GM12878 (cell line): Measurements from ENCODE around the gene MYO3B. TPM values are rescaled to one million over a fixed set of nuclear protein-coding genes. Genes with fewer than 3 reads are reported as not detected.

Source experiments
- ATAC-seq: fragments of 200-7000 bp; cut with Tn5 transposase; 3 replicates; pipeline ENCODE4 v1.9.1; 2020; ENCODE audit warnings: mild to moderate bottlenecking, moderate library complexity
- BruUV-seq: library from RNA; stranded (reverse); fragments of 400-500 nt; replicated peaks from 2 replicates; lab custom pipeline; 2021; lab: Mats Ljungman, UMichigan
- CTCF ChIA-PET: fragments of 300-600 bp; sonication (Branson Sonifier 250); formaldehyde crosslinking; extraction: SDS; loops from one replicate; lab custom pipeline; 2021; ENCODE audit warnings: inconsistent platforms; lab: Yijun Ruan, JAX
- POLR2A ChIA-PET: fragments of 350-600 bp; formaldehyde crosslinking; extraction: SDS; loops from one replicate; lab custom pipeline; 2021; ENCODE audit warnings: inconsistent platforms; lab: Charles Lee
- RAD21 ChIA-PET: fragments of 300-600 bp; sonication (Branson Sonifier 250); formaldehyde crosslinking; loops from one replicate; lab custom pipeline; 2023; ENCODE audit warnings: antibody characterized with exemption; ENCODE audit not compliant: unreplicated experiment; lab: Charles Lee
- SMC1A ChIA-PET: fragments of 300-600 bp; sonication (Branson Sonifier 250); formaldehyde crosslinking; loops from one replicate; lab custom pipeline; 2023; ENCODE audit not compliant: unreplicated experiment, uncharacterized antibody; lab: Charles Lee
- DNase-seq: peaks from one replicate; pipeline ENCODE4 v3.0.0-alpha.2; 2011; ENCODE audit warnings: low read depth, low spot score
- FAIRE-seq: peaks from 3 replicates; lab custom pipeline; 2011; peaks lifted over from hg19 to GRCh38; lab: Jason Lieb, UNC
- H2AFZ ChIP-seq: 2 replicates; pipeline ENCODE4 v1.6.0; 2011; ENCODE audit warnings: low read depth, low read length, control low read depth; ENCODE audit not compliant: control insufficient read depth
- H3K27ac ChIP-seq: 2 replicates; pipeline ENCODE4 v1.5.1; 2011; ENCODE audit warnings: control low read depth; ENCODE audit not compliant: control insufficient read depth, insufficient read depth
- H3K27me3 ChIP-seq, 2 experiments: replicated peaks in 1 of 2; 2 replicates each; pipeline versions ENCODE4 v1.6.0 to v1.6.1; 2011; ENCODE audit warnings: low read length in 1 of 2; ENCODE audit not compliant: control insufficient read depth in 2 of 2, insufficient read depth in 2 of 2
- H3K36me3 ChIP-seq, 2 experiments: 2 replicates each; pipeline ENCODE4 v1.5.1; 2011; ENCODE audit warnings: low read length in 1 of 2; ENCODE audit not compliant: control insufficient read depth in 2 of 2, insufficient read depth in 2 of 2
- H3K4me1 ChIP-seq: 2 replicates; pipeline ENCODE4 v1.6.1; 2011; ENCODE audit warnings: mild to moderate bottlenecking, low read length, moderate library complexity, mixed read lengths; ENCODE audit not compliant: control insufficient read depth, insufficient read depth
- H3K4me2 ChIP-seq: 2 replicates; pipeline ENCODE4 v1.6.0; 2011; ENCODE audit warnings: control low read depth; ENCODE audit not compliant: control insufficient read depth, insufficient read depth
- H3K4me3 ChIP-seq: fragments of 200-600 bp; sonication (generic); 2 replicates; pipeline ENCODE4 v1.5.1; 2016
- H3K79me2 ChIP-seq: 2 replicates; pipeline ENCODE4 v1.6.0; 2011; ENCODE audit warnings: low read length; ENCODE audit not compliant: control insufficient read depth, insufficient read depth
- H3K9ac ChIP-seq: 2 replicates; pipeline ENCODE4 v1.8.0; 2011; ENCODE audit warnings: low read length, control low read depth, mixed read lengths; ENCODE audit not compliant: control insufficient read depth, insufficient read depth
- H3K9me3 ChIP-seq: replicated peaks from 3 replicates; pipeline ENCODE4 v1.5.1; 2011; ENCODE audit warnings: mild to moderate bottlenecking, low read length; ENCODE audit not compliant: control insufficient read depth, insufficient read depth
- H4K20me1 ChIP-seq: 2 replicates; pipeline ENCODE4 v1.6.0; 2011; ENCODE audit not compliant: control insufficient read depth, insufficient read depth
- MEF2A ChIP-seq: IDR thresholded peaks from 2 replicates; pipeline ENCODE4 v1.6.1; 2011; ENCODE audit warnings: low read depth, mild to moderate bottlenecking, low read length, moderate library complexity; ENCODE audit not compliant: insufficient read depth
- NR2C1 ChIP-seq: fragments of 450-650 bp; IDR thresholded peaks from 2 replicates; pipeline ENCODE4 v1.6.1; 2017; ENCODE audit warnings: antibody characterized with exemption, mild to moderate bottlenecking, moderate library complexity
- NRF1 ChIP-seq: conservative IDR thresholded peaks from 2 replicates; pipeline ENCODE4 v1.6.1; 2011; ENCODE audit warnings: mild to moderate bottlenecking, low read depth, low read length, improper control_type of control experiment
- POLR2AphosphoS2 ChIP-seq: IDR thresholded peaks from 2 replicates; pipeline ENCODE4 v1.6.1; 2011; ENCODE audit warnings: low read depth, mild to moderate bottlenecking, low read length, improper control_type of control experiment, moderate library complexity
- PRDM15 ChIP-seq: fragments of 450-650 bp; formaldehyde crosslinking; IDR thresholded peaks from 2 replicates; pipeline ENCODE4 v1.4.0; 2020; ENCODE audit warnings: mild to moderate bottlenecking, moderate library complexity
- SMARCA5 ChIP-seq: fragments of 450-650 bp; IDR thresholded peaks from 2 replicates; pipeline ENCODE4 v1.6.1; 2017; ENCODE audit warnings: mild to moderate bottlenecking
- SUPT20H ChIP-seq: IDR thresholded peaks from 2 replicates; pipeline ENCODE4 v1.6.1; 2011; ENCODE audit warnings: low read depth, mild to moderate bottlenecking, low read length, moderate library complexity, borderline replicate concordance; ENCODE audit not compliant: control insufficient read depth
- WGBS: methylation state at CpG from one replicate; pipeline ENCODE4 v1.1.6; 2016; ENCODE audit warnings: low lambda C conversion rate; ENCODE audit not compliant: insufficient replicate concordance, insufficient coverage; ENCODE audit errors: missing lambda C conversion rate; 5-methylcytosine and 5-hydroxymethylcytosine counted together
- in situ Hi-C: fragments of 300-500 bp; cut with MboI; formaldehyde crosslinking; loops from 9 replicates; pipeline ENCODE4 v1.14.3; 2018; ENCODE audit warnings: mixed read lengths
- intact Hi-C: fragments of 100-400 bp; cut with micrococcal nuclease; formaldehyde crosslinking; loops from one replicate; pipeline ENCODE4 v1.14.2; 2022; ENCODE audit not compliant: unreplicated experiment
- polyA plus RNA-seq, 11 experiments: library from polyadenylated mRNA; depleted of rRNA in 4 of 11; unstranded in 6 of 11; stranded (reverse) in 5 of 11; fragments of >200 nt; fragmentation: Nextera tagmentation in 4 of 11; fragmentation: Illumina TruSeq in 1 of 11; extraction: Ambion mirVana in 4 of 11; extraction: Trizol in 1 of 11; gene quantifications; 1 replicate in 1 of 11; 2 replicates in 10 of 11; pipeline versions ENCODE4 v1.2.1 to v1.2.3, GENCODE V29; 2011 to 2016; ENCODE audit warnings: inconsistent platforms in 2 of 11, missing spikeins in 2 of 11, low read depth in 1 of 11
- total RNA-seq, 4 experiments: library from RNA; depleted of rRNA in 3 of 4; stranded (reverse); fragments of >200 nt in 3 of 4; fragmentation: Illumina TruSeq in 1 of 4; extraction: Trizol in 1 of 4; gene quantifications; 2 replicates each; pipeline versions ENCODE4 v1.2.1 to v1.2.3, GENCODE V29; 2013 to 2021
- TF ChIP-seq, protein P1 (sequence below): fragments of 450-650 bp; IDR thresholded peaks from 2 replicates; pipeline ENCODE4 v1.6.1; 2014; ENCODE audit warnings: mild to moderate bottlenecking
- TF ChIP-seq, protein P2 (sequence below), 3 experiments: IDR thresholded peaks in 2 of 3; conservative IDR thresholded peaks in 1 of 3; 2 replicates each; pipeline ENCODE4 v1.5.1; 2011; ENCODE audit warnings: low read depth in 3 of 3, low read length in 3 of 3, mild to moderate bottlenecking in 3 of 3, control low read depth in 2 of 3, moderate library complexity in 2 of 3, inconsistent platforms in 1 of 3, mixed read lengths in 1 of 3; ENCODE audit not compliant: control insufficient read depth in 2 of 3, insufficient read depth in 1 of 3; ENCODE audit errors: extremely low read depth in 1 of 3
- TF ChIP-seq, protein P3 (sequence below): fragments of 450-650 bp; IDR thresholded peaks from 2 replicates; pipeline ENCODE4 v1.6.1; 2018; ENCODE audit warnings: borderline replicate concordance, mild to moderate bottlenecking; ENCODE audit not compliant: partially characterized antibody

The MYO3B gene
- total and polyA plus RNA-seq, 10 of the 15 experiments (the other 5 are each of a cell fraction or from before 2014, with no cell fraction given) = 1.1 to 7.1 (median 2.1) TPM

- no peak for TF ChIP-seq SUPT20H
- TF ChIP-seq, protein P1, sequence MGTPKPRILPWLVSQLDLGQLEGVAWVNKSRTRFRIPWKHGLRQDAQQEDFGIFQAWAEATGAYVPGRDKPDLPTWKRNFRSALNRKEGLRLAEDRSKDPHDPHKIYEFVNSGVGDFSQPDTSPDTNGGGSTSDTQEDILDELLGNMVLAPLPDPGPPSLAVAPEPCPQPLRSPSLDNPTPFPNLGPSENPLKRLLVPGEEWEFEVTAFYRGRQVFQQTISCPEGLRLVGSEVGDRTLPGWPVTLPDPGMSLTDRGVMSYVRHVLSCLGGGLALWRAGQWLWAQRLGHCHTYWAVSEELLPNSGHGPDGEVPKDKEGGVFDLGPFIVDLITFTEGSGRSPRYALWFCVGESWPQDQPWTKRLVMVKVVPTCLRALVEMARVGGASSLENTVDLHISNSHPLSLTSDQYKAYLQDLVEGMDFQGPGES = no peak
Measured at GRCh38 chr2:170145675-170146432, 32.1 kb upstream of the MYO3B start (continued).

GRCh38 chr2:170146784-170147183 lies 31.2 kb upstream of the MYO3B start:
- ChIA-PET POLR2A (interaction anchor here (1.4 kb wide), 1 partner anchor 9 kb away, joined by 5 read pairs; no protein-coding TSS in a partner anchor), CTCF (interaction anchor here (1.3 to 4.0 kb wide), 4 partner anchors 10 to 89 kb away, joined by 4 to 36 read pairs (median 14); no protein-coding TSS in a partner anchor), SMC1A (interaction anchor here (0.6 to 8.1 kb wide), 8 partner anchors 9 to 144 kb away, joined by 3 to 162 read pairs (median 4); no protein-coding TSS in a partner anchor), RAD21 (interaction anchor here (0.9 to 4.8 kb wide), 7 partner anchors 10 to 214 kb away, joined by 3 to 36 read pairs (median 5); partner anchors contain the start of gene MYO3B)
- in situ Hi-C loops = no loop called here
- H3K9ac ChIP-seq = no peak overlapping the region
- ATAC-seq (peak; percentile 19; the same call in 2 of the 3 replicates), FAIRE-seq (no peak), DNase-seq (no peak)
- H2AFZ ChIP-seq = no peak overlapping the region; the same call in 1 of the 2 replicates
- H3K79me2 ChIP-seq = no peaks in the 10 kb centered on the region
- H3K4me3 ChIP-seq = no peak overlapping the region
- no peaks in the 10 kb centered on the region for H3K27me3 ChIP-seq
- H3K4me1 ChIP-seq = peaks cover 24% of the 10 kb centered on the region
- H3K9me3 ChIP-seq = no peaks in the 10 kb centered on the region
- WGBS = 49% methylated on average over 4 of the region's 4 CpGs
- H4K20me1 ChIP-seq = no peaks in the 10 kb centered on the region
- BruUV-seq = no TSS peak
- no peak overlapping the region for H3K27ac ChIP-seq
- no peak overlapping the region for H3K4me2 ChIP-seq
- H3K36me3 ChIP-seq = no peaks in the 10 kb centered on the region
- intact Hi-C loops = no loop called here
- no peak for TF ChIP-seq PRDM15 (CRISPR knock-in tag)
- no peak for TF ChIP-seq NR2C1
- TF ChIP-seq, protein P2, sequence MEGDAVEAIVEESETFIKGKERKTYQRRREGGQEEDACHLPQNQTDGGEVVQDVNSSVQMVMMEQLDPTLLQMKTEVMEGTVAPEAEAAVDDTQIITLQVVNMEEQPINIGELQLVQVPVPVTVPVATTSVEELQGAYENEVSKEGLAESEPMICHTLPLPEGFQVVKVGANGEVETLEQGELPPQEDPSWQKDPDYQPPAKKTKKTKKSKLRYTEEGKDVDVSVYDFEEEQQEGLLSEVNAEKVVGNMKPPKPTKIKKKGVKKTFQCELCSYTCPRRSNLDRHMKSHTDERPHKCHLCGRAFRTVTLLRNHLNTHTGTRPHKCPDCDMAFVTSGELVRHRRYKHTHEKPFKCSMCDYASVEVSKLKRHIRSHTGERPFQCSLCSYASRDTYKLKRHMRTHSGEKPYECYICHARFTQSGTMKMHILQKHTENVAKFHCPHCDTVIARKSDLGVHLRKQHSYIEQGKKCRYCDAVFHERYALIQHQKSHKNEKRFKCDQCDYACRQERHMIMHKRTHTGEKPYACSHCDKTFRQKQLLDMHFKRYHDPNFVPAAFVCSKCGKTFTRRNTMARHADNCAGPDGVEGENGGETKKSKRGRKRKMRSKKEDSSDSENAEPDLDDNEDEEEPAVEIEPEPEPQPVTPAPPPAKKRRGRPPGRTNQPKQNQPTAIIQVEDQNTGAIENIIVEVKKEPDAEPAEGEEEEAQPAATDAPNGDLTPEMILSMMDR (IDR thresholded peaks at IDR 0.05 in 2 of 3, conservative IDR thresholded peaks at IDR 0.05 in 1 of 3; ENCODE audit: control insufficient read depth in 2 of 3, extremely low read depth in 1 of 3, insufficient read depth in 1 of 3, low read depth in 3 of 3, low read length in 3 of 3) = peak; percentile 13 to 29 (median 19); a peak in 1 of 6 replicates
- no peak for TF ChIP-seq NRF1
- TF ChIP-seq POLR2AphosphoS2 = no peak
- no peak for TF ChIP-seq SMARCA5
- TF ChIP-seq, protein P3, sequence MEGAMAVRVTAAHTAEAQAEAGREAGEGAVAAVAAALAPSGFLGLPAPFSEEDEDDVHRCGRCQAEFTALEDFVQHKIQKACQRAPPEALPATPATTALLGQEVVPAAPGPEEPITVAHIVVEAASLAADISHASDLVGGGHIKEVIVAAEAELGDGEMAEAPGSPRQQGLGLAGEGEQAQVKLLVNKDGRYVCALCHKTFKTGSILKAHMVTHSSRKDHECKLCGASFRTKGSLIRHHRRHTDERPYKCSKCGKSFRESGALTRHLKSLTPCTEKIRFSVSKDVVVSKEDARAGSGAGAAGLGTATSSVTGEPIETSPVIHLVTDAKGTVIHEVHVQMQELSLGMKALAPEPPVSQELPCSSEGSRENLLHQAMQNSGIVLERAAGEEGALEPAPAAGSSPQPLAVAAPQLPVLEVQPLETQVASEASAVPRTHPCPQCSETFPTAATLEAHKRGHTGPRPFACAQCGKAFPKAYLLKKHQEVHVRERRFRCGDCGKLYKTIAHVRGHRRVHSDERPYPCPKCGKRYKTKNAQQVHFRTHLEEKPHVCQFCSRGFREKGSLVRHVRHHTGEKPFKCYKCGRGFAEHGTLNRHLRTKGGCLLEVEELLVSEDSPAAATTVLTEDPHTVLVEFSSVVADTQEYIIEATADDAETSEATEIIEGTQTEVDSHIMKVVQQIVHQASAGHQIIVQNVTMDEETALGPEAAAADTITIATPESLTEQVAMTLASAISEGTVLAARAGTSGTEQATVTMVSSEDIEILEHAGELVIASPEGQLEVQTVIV = no peak
- 0 out of 2 replicates have a peak, but pooled peaks have one; percentile 23 for TF ChIP-seq MEF2A
